ENCODE results near the gene FREM2.

GRCh38 chr13:38871275-38871674 is 184.4 kb downstream of the FREM2 start:
- TF ChIP-seq CTCF (IDR thresholded peaks at IDR 0.05; ENCODE audit: low read depth, low read length) = no peak
- no peak for TF ChIP-seq POLR2A (IDR thresholded peaks at IDR 0.05; ENCODE audit: extremely low read depth, insufficient read length)
- TF ChIP-seq MAX (IDR thresholded peaks at IDR 0.05; ENCODE audit: low read depth, low read length) = no peak

All from NB4 (cell line).